ENCODE data around the gene ZIC5.

- TF ChIP-seq CTCF (IDR thresholded peaks at IDR 0.05) = no peak
- TF ChIP-seq POLR2A (IDR thresholded peaks at IDR 0.05) = no peak
These were observed 1.5 kb downstream of the ZIC5 start for GRCh38 chr13:99969919-99970650.

All from prostate gland (tissue), 2 donors.